B cell (primary cell): ENCODE data around the gene ARHGAP27. TPM values are rescaled to one million over a fixed set of nuclear protein-coding genes. Genes with fewer than 3 reads are reported as not detected.
"Not testable (repeated sequence)": the region's sequence is repeated elsewhere in the genome, so short reads cannot be mapped to it uniquely, and the experiment has no call there.

Experiments
- ATAC-seq: fragments of 200-7000 bp; cut with Tn5 transposase; one replicate; pipeline ENCODE4 v1.10.0; 2021; ENCODE audit warnings: low read depth, mild to moderate bottlenecking, moderate number of reproducible peaks, moderate library complexity
- CTCF ChIA-PET: fragments of 350-600 bp; sonication (Branson Sonifier 250); formaldehyde crosslinking; loops from one replicate; lab custom pipeline; 2021; ENCODE audit warnings: antibody characterized with exemption, inconsistent platforms; lab: Charles Lee
- POLR2A ChIA-PET: fragments of 350-600 bp; sonication (Branson Sonifier 250); formaldehyde crosslinking; loops from one replicate; lab custom pipeline; 2021; ENCODE audit warnings: antibody characterized with exemption; lab: Charles Lee
- DNase-seq: peaks from one replicate; pipeline ENCODE4 v3.0.0; 2013
- H2AFZ ChIP-seq: 2 replicates; pipeline ENCODE4 v1.6.1; 2012; ENCODE audit warnings: mild to moderate bottlenecking, low read depth, low read length; ENCODE audit not compliant: insufficient read depth, poor library complexity, severe bottlenecking
- H3K27ac ChIP-seq, 2 donors: 1 replicate in 1 of 2; 2 replicates in 1 of 2; pipeline ENCODE4 v1.5.1; 2012 to 2013; ENCODE audit warnings: low read length in 2 of 2, mild to moderate bottlenecking in 2 of 2, moderate library complexity in 1 of 2
- H3K27me3 ChIP-seq, 4 experiments: fragments of 200-600 bp in 1 of 4; sonication (generic) in 1 of 4; replicated peaks in 1 of 4; 1 replicate in 2 of 4; 2 replicates in 2 of 4; pipeline versions ENCODE4 v1.6.1 to v1.7.0; 2013 to 2016; ENCODE audit warnings: low read length in 3 of 4, mild to moderate bottlenecking in 2 of 4, mixed read lengths in 1 of 4, moderate library complexity in 1 of 4; ENCODE audit not compliant: insufficient read depth in 4 of 4, control insufficient read depth in 3 of 4; ENCODE audit errors: control extremely low read depth in 1 of 4
- H3K36me3 ChIP-seq, 2 experiments: replicated peaks in 1 of 2; 1 replicate in 1 of 2; 2 replicates in 1 of 2; pipeline versions ENCODE4 v1.6.1 to v1.7.1; 2013; ENCODE audit warnings: low read length in 1 of 2; ENCODE audit not compliant: insufficient read depth in 2 of 2, control insufficient read depth in 1 of 2; ENCODE audit errors: control extremely low read depth in 1 of 2, extremely low read depth in 1 of 2
- H3K4me1 ChIP-seq, 2 donors: fragments of 200-600 bp in 1 of 2; sonication (generic) in 1 of 2; 1 replicate in 1 of 2; 2 replicates in 1 of 2; pipeline versions ENCODE4 v1.5.1 to v1.6.1; 2013 to 2017; ENCODE audit warnings: low read length in 2 of 2; ENCODE audit not compliant: control insufficient read depth in 2 of 2, insufficient read depth in 2 of 2
- H3K4me2 ChIP-seq: replicated peaks from 2 replicates; pipeline ENCODE3; 2012; ENCODE audit warnings: mild to moderate bottlenecking, low read depth, low read length; ENCODE audit not compliant: poor library complexity, severe bottlenecking
- H3K4me3 ChIP-seq, 5 experiments: fragments of 200-600 bp in 1 of 5; sonication (generic) in 1 of 5; 1 replicate in 3 of 5; 2 replicates in 2 of 5; pipeline versions ENCODE4 v1.5.1 to v1.7.0; 2011 to 2016; ENCODE audit warnings: low read length in 4 of 5, mild to moderate bottlenecking in 4 of 5, low read depth in 2 of 5, control low read depth in 1 of 5, moderate library complexity in 1 of 5; ENCODE audit not compliant: insufficient read depth in 1 of 5; ENCODE audit errors: control extremely low read depth in 1 of 5, extremely low read depth in 1 of 5
- H3K79me2 ChIP-seq: fragments of 200-600 bp; sonication (generic); one replicate; pipeline ENCODE4 v1.6.0; 2016; ENCODE audit warnings: low read length; ENCODE audit not compliant: control insufficient read depth, insufficient read depth
- H3K9ac ChIP-seq: fragments of 200-600 bp; sonication (generic); 2 replicates; pipeline ENCODE4 v1.6.1; 2017; ENCODE audit warnings: mild to moderate bottlenecking, low read length, moderate library complexity
- H3K9me3 ChIP-seq, 3 donors: one replicate each; pipeline versions ENCODE4 v1.6.1 to v1.7.1; 2013; ENCODE audit warnings: low read length in 2 of 3; ENCODE audit not compliant: control insufficient read depth in 2 of 3, insufficient read depth in 1 of 3; ENCODE audit errors: control extremely low read depth in 1 of 3
- H4K20me1 ChIP-seq: 2 replicates; pipeline ENCODE4 v1.6.0; 2012; ENCODE audit warnings: mild to moderate bottlenecking, low read length; ENCODE audit not compliant: insufficient read depth, control insufficient read depth, poor library complexity, severe bottlenecking
- H3K27ac Mint-ChIP-seq: one replicate; pipeline ENCODE4 v1.8.0; 2021; ENCODE audit warnings: mixed read lengths
- H3K27me3 Mint-ChIP-seq: one replicate; pipeline ENCODE4 v1.8.0; 2021; ENCODE audit warnings: mixed read lengths
- H3K4me1 Mint-ChIP-seq: one replicate; pipeline ENCODE4 v1.8.0; 2021; ENCODE audit warnings: mixed read lengths
- H3K4me3 Mint-ChIP-seq: one replicate; pipeline ENCODE4 v1.8.0; 2021; ENCODE audit warnings: mixed read lengths
- H3K9me3 Mint-ChIP-seq: one replicate; pipeline ENCODE4 v1.8.0; 2022; ENCODE audit warnings: mixed read lengths; ENCODE audit not compliant: insufficient read depth
- CTCF ChIP-seq: fragments of 200-600 bp; IDR thresholded peaks from one replicate; pipeline ENCODE4 v1.8.0; 2022; ENCODE audit warnings: antibody characterized with exemption, mild to moderate bottlenecking
- EZH2 ChIP-seq: IDR thresholded peaks from 2 replicates; pipeline ENCODE4 v1.6.1; 2012; ENCODE audit warnings: borderline replicate concordance, low read depth, mild to moderate bottlenecking, moderate library complexity, low read length; ENCODE audit not compliant: insufficient read depth, poor library complexity, severe bottlenecking
- WGBS: methylation state at CpG from one replicate; pipeline ENCODE4 v1.1.5; 2013; ENCODE audit warnings: missing lambda C conversion rate; ENCODE audit not compliant: insufficient coverage; 5-methylcytosine and 5-hydroxymethylcytosine counted together
- intact Hi-C: fragments of 100-400 bp; cut with micrococcal nuclease; formaldehyde crosslinking; loops from one replicate; pipeline ENCODE4 v1.10.0; 2022
- polyA plus RNA-seq: library from polyadenylated mRNA; depleted of rRNA; stranded (reverse); fragments of >200 nt; gene quantifications from 2 replicates; pipeline ENCODE4 v1.2.3, GENCODE V29; 2012
- total RNA-seq, 2 donors: library from RNA; stranded (reverse); fragments of 120-200 nt in 1 of 2; gene quantifications; 1 replicate in 1 of 2; 2 replicates in 1 of 2; pipeline versions ENCODE4 v1.2.3 to v1.2.4, GENCODE V29; 2013 to 2022

ARHGAP27 gene
- total and polyA plus RNA-seq, 2 donors (not counting 1 experiment from before 2014, with no cell fraction given), result 159 to 227 TPM

- H3K4me3 ChIP-seq, result no peak overlapping the region
- H4K20me1 ChIP-seq, result no peaks in the 10 kb centered on the region
- peaks cover 0 to 4% of the 10 kb centered on the region in 2 experiments for H3K36me3 ChIP-seq
- POLR2A ChIA-PET, result interaction anchor here (0.6 kb wide), 1 partner anchor 26 kb away, joined by 3 read pairs; no protein-coding TSS in a partner anchor
- peaks cover 12% of the 10 kb centered on the region for H3K79me2 ChIP-seq
- no peaks in the 10 kb centered on the region for H3K9me3 ChIP-seq
- no peak overlapping the region for H2AFZ ChIP-seq
- WGBS, result 56% methylated on average over 7 of the region's 8 CpGs
- CTCF ChIA-PET, result no interaction called here
- peak overlapping the region in 1 of 2 donors; percentile 6 for H3K27ac ChIP-seq
- H3K27me3 Mint-ChIP-seq, result no peaks in the 10 kb centered on the region
- H3K4me1 Mint-ChIP-seq, result peaks cover 16% of the 10 kb centered on the region
- no peaks in the 10 kb centered on the region for H3K9me3 Mint-ChIP-seq
- TF ChIP-seq CTCF (no peak), EZH2 (no peak)
- H3K4me3 Mint-ChIP-seq, result no peak overlapping the region
- ATAC-seq, result no peak
- intact Hi-C loops, result no loop called here
- H3K27me3 ChIP-seq, result no peaks in the 10 kb centered on the region
- DNase-seq, result peak; percentile 21
- H3K27ac Mint-ChIP-seq, result no peak overlapping the region
- H3K9ac ChIP-seq, result no peak overlapping the region
- H3K4me1 ChIP-seq, result peaks cover 15 to 25% of the 10 kb centered on the region in 2 donors
- H3K4me2 ChIP-seq, result no peak overlapping the region
Measured at GRCh38 chr17:45451131-45451530, 18.5 kb upstream of the ARHGAP27 start.

- H3K36me3 ChIP-seq, H3K4me3 Mint-ChIP-seq, H2AFZ ChIP-seq, H3K27ac ChIP-seq, H3K9me3 ChIP-seq, CTCF ChIA-PET, H3K9ac ChIP-seq, intact Hi-C loops, H3K9me3 Mint-ChIP-seq, H3K27ac Mint-ChIP-seq, POLR2A ChIA-PET, ATAC-seq, H3K4me2 ChIP-seq, H3K27me3 ChIP-seq, H3K27me3 Mint-ChIP-seq, H4K20me1 ChIP-seq, H3K4me3 ChIP-seq, DNase-seq: not testable (repeated sequence)
- Histone ChIP-seq H3K4me1 (peaks cover 15 to 25% of the 10 kb centered on the region in 2 donors), H3K79me2 (peaks cover 12% of the 10 kb centered on the region)
- H3K4me1 Mint-ChIP-seq, result peaks cover 16% of the 10 kb centered on the region
- WGBS, result 100% methylated on average over 1 of the region's 1 CpG
Measured at GRCh38 chr17:45449708-45450329, 17.1 kb upstream of the ARHGAP27 start.

GRCh38 chr17:45449260-45449659 is 16.6 kb upstream of the ARHGAP27 start:
- intact Hi-C loops, H3K36me3 ChIP-seq, H3K9me3 Mint-ChIP-seq, POLR2A ChIA-PET, H3K27ac Mint-ChIP-seq, H2AFZ ChIP-seq, H3K27me3 ChIP-seq, H3K27ac ChIP-seq, H3K9me3 ChIP-seq, H3K4me3 ChIP-seq, H3K27me3 Mint-ChIP-seq, DNase-seq, H3K4me2 ChIP-seq, H3K9ac ChIP-seq, H4K20me1 ChIP-seq, ATAC-seq, H3K4me3 Mint-ChIP-seq, CTCF ChIA-PET: not testable (repeated sequence)
- WGBS, result 100% methylated on average over 1 of the region's 1 CpG
- H3K4me1 Mint-ChIP-seq, result peaks cover 16% of the 10 kb centered on the region
- H3K79me2 ChIP-seq, result peaks cover 12% of the 10 kb centered on the region
- peaks cover 15 to 25% of the 10 kb centered on the region in 2 donors for H3K4me1 ChIP-seq
